GM10266 (cell line): ENCODE results near the gene C18orf32.

Source experiments
- DNase-seq: peaks from one replicate; pipeline ENCODE4 v3.0.0; 2012; ENCODE audit errors: extremely low spot score
- TF ChIP-seq, protein P1 (sequence below): IDR thresholded peaks from 2 replicates; pipeline ENCODE4 v1.5.1; 2012; ENCODE audit warnings: mild to moderate bottlenecking, low read depth; ENCODE audit not compliant: control insufficient read depth, insufficient read depth; ENCODE audit errors: missing control alignments

The C18orf32 gene

DNA sequence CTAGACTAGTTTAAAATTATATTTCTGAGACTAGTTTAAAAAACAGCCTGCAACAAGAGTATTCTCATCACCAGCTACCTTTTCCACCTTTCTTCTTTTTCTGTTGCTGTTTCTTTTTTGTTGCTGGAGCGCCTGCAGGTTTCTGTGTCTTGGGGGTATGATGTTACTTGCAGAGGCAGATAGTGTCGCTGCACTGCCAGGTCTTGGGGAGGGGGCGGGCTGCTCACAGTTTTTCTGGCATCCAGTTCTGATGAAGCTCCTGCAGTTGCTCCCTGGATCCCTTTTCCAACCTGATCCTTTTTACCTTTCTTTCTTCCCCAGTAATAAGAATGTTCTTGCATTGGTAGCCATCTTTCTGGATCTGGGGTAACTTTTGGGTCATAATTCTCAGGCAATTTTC is 8.0 kb upstream of the C18orf32 start:
- DNase-seq: no peak
- TF ChIP-seq, protein P1, sequence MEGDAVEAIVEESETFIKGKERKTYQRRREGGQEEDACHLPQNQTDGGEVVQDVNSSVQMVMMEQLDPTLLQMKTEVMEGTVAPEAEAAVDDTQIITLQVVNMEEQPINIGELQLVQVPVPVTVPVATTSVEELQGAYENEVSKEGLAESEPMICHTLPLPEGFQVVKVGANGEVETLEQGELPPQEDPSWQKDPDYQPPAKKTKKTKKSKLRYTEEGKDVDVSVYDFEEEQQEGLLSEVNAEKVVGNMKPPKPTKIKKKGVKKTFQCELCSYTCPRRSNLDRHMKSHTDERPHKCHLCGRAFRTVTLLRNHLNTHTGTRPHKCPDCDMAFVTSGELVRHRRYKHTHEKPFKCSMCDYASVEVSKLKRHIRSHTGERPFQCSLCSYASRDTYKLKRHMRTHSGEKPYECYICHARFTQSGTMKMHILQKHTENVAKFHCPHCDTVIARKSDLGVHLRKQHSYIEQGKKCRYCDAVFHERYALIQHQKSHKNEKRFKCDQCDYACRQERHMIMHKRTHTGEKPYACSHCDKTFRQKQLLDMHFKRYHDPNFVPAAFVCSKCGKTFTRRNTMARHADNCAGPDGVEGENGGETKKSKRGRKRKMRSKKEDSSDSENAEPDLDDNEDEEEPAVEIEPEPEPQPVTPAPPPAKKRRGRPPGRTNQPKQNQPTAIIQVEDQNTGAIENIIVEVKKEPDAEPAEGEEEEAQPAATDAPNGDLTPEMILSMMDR: no peak

DNA sequence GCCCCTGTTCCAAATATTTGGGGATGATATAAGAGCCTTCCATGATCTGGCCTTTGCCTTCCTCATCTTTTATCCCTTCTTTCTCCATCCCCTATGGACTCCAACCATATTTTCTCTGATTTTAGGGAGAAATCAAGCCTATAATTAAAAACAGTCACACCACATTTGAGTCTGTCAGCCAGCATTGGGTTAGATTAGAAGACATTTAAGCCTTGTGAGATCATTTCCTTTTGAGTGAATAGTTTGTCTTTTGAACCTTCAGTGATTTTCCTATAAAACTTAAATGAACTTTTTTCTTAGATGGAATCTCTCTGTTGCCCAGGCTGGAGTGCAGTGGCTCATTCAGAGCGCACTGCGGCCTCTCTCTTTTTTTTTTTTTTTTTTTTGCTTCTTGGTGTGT is 7.6 kb upstream of the C18orf32 start:
- TF ChIP-seq, protein P1: no peak
- DNase-seq: no peak

DNA sequence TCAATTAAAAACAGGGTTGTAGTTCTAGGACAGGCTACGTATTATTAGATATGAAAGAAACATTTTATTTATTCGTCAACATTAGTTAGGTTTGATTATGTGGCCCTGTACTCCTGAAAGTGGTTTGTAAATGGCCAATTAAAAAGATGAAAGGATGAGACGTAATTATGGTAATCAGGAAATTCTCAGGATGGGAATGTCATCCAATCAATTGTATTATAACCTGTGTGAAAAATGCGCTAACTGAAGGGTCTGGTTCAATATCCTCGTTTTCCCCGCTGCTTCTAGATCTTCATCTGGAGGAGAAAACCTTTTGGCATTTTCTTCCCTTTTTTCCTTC is 5.6 kb upstream of the C18orf32 start:
- TF ChIP-seq, protein P1: no peak
- DNase-seq: no peak

DNA sequence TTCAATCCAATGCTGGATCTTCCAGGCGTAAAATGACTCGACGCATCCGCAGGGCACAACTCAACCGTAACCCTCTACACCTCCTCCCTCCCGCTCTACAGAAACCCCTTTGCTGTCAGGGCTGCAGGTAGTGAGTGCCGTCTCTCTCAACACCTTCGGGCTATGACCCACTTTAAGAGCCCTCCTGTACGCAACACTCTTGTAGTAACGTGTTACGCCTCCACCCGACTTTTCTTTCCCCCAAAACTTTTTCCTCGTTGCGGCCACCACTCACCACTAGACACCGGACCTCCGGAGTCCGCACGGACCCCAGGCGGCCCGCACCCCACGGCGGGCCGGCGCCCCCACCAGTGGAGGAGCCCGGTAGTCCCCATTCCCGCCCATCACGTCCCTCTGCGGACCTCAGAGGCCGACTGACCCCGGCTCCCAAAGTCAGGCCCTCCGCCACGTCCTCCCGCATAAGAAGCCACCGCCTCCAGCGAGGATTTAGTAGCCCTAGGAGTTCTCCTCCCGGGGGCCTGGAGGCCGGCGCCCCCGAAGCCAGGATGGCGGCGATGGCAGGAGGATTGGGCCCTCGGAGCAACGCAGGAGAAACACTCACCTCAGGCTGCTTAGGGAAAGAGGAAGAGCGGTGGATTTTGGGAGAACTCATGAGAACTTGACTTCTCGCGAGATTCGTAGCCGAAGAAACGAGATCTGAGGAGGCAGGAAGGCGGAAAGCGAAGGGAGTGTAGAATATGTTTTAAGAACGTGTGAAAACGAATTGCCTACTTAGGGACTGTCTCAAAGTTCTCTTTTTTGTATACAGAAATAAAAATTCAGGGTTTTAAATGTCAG is 5.0 kb upstream of the C18orf32 start, which contains the start of gene RPL17:
Gene RPL17, minus strand, starts transcription at position 609 of the 837 bp plus-strand sequence.
- TF ChIP-seq, protein P1: no peak
- DNase-seq: peak; percentile 95

DNA sequence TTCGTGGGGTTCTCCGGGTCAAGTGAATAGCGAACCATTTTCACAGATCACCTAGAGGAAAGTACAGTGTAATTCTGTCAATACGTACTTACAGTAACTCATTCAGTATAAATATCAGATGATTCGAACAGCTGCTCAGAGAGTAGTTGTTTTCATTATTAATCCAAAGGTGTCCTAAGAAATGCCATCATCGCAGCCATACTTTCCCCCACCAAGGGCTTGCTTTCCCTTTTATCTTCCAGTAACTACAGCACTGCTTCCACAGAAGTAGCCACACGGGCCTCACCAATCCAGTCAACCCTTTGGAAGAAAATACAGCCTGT is 4.5 kb upstream of the C18orf32 start:
- TF ChIP-seq, protein P1: no peak
- DNase-seq: no peak

DNA sequence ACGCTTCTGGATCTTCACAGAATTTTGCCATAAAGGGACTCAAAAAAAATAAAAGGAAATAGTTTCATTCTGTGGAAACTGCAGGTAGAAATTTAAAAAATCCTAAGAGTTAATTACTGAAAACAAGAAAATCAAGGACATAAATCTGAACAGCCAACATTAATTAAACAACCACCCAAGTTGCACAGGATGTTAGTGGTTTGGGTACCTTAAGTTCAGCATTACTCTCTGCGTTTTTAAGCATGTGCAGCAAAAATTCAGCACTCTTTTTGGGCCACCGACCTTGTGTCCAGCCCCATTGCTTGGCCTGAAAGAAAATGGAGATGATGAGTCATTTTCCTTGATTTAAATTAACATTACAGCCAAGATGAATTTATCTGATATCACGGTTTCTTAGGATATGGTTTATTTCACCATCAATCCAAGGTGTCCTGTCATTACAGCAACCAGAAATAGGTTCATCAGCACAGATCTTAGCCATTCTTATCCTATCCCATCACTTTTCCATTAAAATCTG is 3.3 kb upstream of the C18orf32 start:
- no peak for DNase-seq

More for the DNA sequence above, 3.3 kb upstream of the C18orf32 start:
- TF ChIP-seq, protein P1: no peak
